NCI-H69 (cell line): ENCODE results near the gene U2AF2.

Experiments
- DNase-seq: peaks from one replicate; lab custom pipeline; 2025; lab: John Stamatoyannopoulos, UW

The U2AF2 gene

GRCh38 chr19:55658846-55659459 lies 4.1 kb downstream of the U2AF2 start:
- no peak for DNase-seq

- no peak for DNase-seq
These were observed 5.0 kb downstream of the U2AF2 start for GRCh38 chr19:55659822-55660221.

- no peak for DNase-seq
These were observed 5.6 kb downstream of the U2AF2 start for GRCh38 chr19:55660404-55660803.

- DNase-seq, result no peak
These were observed 6.2 kb downstream of the U2AF2 start for GRCh38 chr19:55660991-55661390.

GRCh38 chr19:55661826-55662225 lies 7.0 kb downstream of the U2AF2 start:
- DNase-seq, result no peak

GRCh38 chr19:55663846-55664536 lies 9.2 kb downstream of the U2AF2 start:
- no peak for DNase-seq

GRCh38 chr19:55666343-55667005 lies 11.6 kb downstream of the U2AF2 start:
- DNase-seq, result no peak

- DNase-seq, result no peak
These were observed 12.2 kb downstream of the U2AF2 start for GRCh38 chr19:55667006-55667381.

GRCh38 chr19:55667511-55667910 lies 12.7 kb downstream of the U2AF2 start:
- no peak for DNase-seq

- no peak for DNase-seq
These were observed 13.1 kb downstream of the U2AF2 start for GRCh38 chr19:55667958-55668357.

- no peak for DNase-seq
These were observed 13.9 kb downstream of the U2AF2 start for GRCh38 chr19:55668603-55669348.

- DNase-seq, result no peak
These were observed 14.8 kb downstream of the U2AF2 start for GRCh38 chr19:55669418-55670279.

- DNase-seq, result peak; percentile 44
These were observed 15.6 kb downstream of the U2AF2 start for GRCh38 chr19:55670280-55671053.

- DNase-seq, result no peak
These were observed 16.2 kb downstream of the U2AF2 start for GRCh38 chr19:55671054-55671378.

- no peak for DNase-seq
These were observed 17.6 kb downstream of the U2AF2 start for GRCh38 chr19:55672418-55672817.

GRCh38 chr19:55673465-55673864 lies 18.6 kb downstream of the U2AF2 start:
- peak; percentile 27 for DNase-seq

GRCh38 chr19:55673889-55674288 lies 19.1 kb downstream of the U2AF2 start:
- no peak for DNase-seq

- DNase-seq, result no peak
These were observed 19.6 kb downstream of the U2AF2 start for GRCh38 chr19:55674459-55674840.

GRCh38 chr19:55674841-55675660 lies 20.2 kb downstream of the U2AF2 start, which contains the start of gene EPN1:
Gene EPN1 (plus strand): TSS chr19:55675226. CDS start chr19:55678628, 3,402 bp downstream.
- peak; percentile 99 for DNase-seq
